Upper lobe of left lung (tissue), 6 donors: Measurements from ENCODE around the gene ZNF565. TPM values are rescaled to one million over a fixed set of nuclear protein-coding genes. Genes with fewer than 3 reads are reported as not detected.

Experiments used
- ATAC-seq, 2 donors: fragments of 200-7000 bp; cut with Tn5 transposase; one replicate each; pipeline ENCODE4 v1.9.1; 2022; ENCODE audit warnings: mild to moderate bottlenecking in 2 of 2, moderate library complexity in 2 of 2; ENCODE audit not compliant: low FRiP score in 2 of 2
- DNase-seq, 2 donors: peaks; one replicate each; pipeline ENCODE4 v3.0.0-alpha.2; 2019 to 2020
- H3K27ac ChIP-seq, 4 donors: fragments of 200-600 bp; sonication (generic); one replicate each; pipeline ENCODE4 v1.5.1; 2016 to 2019
- H3K27me3 ChIP-seq, 4 donors: fragments of 200-600 bp; sonication (generic); one replicate each; pipeline ENCODE4 v1.5.1; 2017 to 2019
- H3K36me3 ChIP-seq, 4 donors: fragments of 200-600 bp; sonication (generic); one replicate each; pipeline ENCODE4 v1.5.1; 2016 to 2019
- H3K4me1 ChIP-seq, 4 donors: fragments of 200-600 bp; sonication (generic); one replicate each; pipeline ENCODE4 v1.5.1; 2018 to 2019
- H3K4me3 ChIP-seq, 4 donors: fragments of 200-600 bp; sonication (generic); one replicate each; pipeline ENCODE4 v1.5.1; 2017 to 2019; ENCODE audit warnings: mild to moderate bottlenecking in 2 of 4, moderate library complexity in 1 of 4
- H3K9me3 ChIP-seq, 4 donors: fragments of 200-600 bp; sonication (generic); one replicate each; pipeline ENCODE4 v1.5.1; 2018 to 2019
- EP300 ChIP-seq, 4 donors: sonication (generic); formaldehyde crosslinking; IDR thresholded peaks; one replicate each; pipeline ENCODE4 v1.5.1; 2017; ENCODE audit warnings: antibody characterized with exemption in 4 of 4, control low read depth in 2 of 4
- POLR2A ChIP-seq, 4 donors: fragments of 450-650 bp; IDR thresholded peaks; one replicate each; pipeline ENCODE4 v1.5.1; 2016 to 2017; ENCODE audit warnings: antibody characterized with exemption in 4 of 4, mild to moderate bottlenecking in 2 of 4
- POLR2AphosphoS5 ChIP-seq, 2 donors: sonication (generic); formaldehyde crosslinking; IDR thresholded peaks; one replicate each; pipeline ENCODE4 v1.5.1; 2017; ENCODE audit warnings: antibody characterized with exemption in 2 of 2
- WGBS, 2 donors: methylation state at CpG; one replicate each; pipeline ENCODE4 v1.1.5; 2017 to 2018; 5-methylcytosine and 5-hydroxymethylcytosine counted together
- total RNA-seq, 6 donors: library from RNA; depleted of rRNA in 4 of 6; stranded (reverse); fragments of >200 nt in 4 of 6; gene quantifications; one replicate each; pipeline versions ENCODE4 v1.1.0 to v1.2.1, GENCODE V29; 2016 to 2021
- TF ChIP-seq, protein P1 (sequence below), 6 experiments: fragments of 450-650 bp in 4 of 6; fragments of 200-600 bp in 2 of 6; sonication (generic) in 2 of 6; IDR thresholded peaks; one replicate each; pipeline ENCODE4 v1.5.1; 2016 to 2019; ENCODE audit warnings: antibody characterized with exemption in 6 of 6
- donor health status: DM: no; HTN: no; CAD: no; lungs with moderate emphysema.
- donor health status: DM: no; HTN: yes; CAD: no; lungs with severe emphysema.

ZNF565 gene
- total RNA-seq, 6 donors from 2014 or later, result 3.5 to 14.7 (median 5.1) TPM

DNA sequence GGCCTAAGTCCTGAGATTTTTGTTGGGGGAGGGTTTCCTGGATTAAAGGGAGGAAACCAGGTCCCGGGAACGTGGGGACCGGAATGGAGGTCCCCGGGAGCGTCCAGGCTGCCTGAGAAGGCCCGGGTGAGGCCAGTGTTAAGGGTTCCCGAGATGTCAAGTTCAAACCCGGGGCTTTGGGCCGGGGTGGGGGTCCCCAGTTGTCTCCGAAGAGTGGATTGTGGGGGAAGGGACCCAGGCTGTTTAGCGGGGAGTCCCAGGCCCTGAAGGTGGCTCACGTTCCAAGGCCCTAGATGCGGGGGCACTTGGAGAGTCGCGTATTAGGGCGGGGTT lies 62.5 kb downstream of the ZNF565 start:
- ATAC-seq (peak in 1 of 2 donors; percentile 3), DNase-seq (no peak)
- no peaks in the 10 kb centered on the region for H3K9me3 ChIP-seq
- WGBS, 2 donors, result 59 to 82% methylated on average over 16 of the region's 16 CpGs
- peak overlapping the region; percentile 89 to 99 (median 96) for H3K27ac ChIP-seq
- H3K36me3 ChIP-seq, result peaks cover 18 to 45% (median 41%) of the 10 kb centered on the region in 4 donors
- TF ChIP-seq POLR2A (IDR thresholded peaks at IDR 0.05) (no peak), POLR2AphosphoS5 (IDR thresholded peaks at IDR 0.05) (no peak), EP300 (IDR thresholded peaks at IDR 0.05) (no peak)
- TF ChIP-seq, protein P1, sequence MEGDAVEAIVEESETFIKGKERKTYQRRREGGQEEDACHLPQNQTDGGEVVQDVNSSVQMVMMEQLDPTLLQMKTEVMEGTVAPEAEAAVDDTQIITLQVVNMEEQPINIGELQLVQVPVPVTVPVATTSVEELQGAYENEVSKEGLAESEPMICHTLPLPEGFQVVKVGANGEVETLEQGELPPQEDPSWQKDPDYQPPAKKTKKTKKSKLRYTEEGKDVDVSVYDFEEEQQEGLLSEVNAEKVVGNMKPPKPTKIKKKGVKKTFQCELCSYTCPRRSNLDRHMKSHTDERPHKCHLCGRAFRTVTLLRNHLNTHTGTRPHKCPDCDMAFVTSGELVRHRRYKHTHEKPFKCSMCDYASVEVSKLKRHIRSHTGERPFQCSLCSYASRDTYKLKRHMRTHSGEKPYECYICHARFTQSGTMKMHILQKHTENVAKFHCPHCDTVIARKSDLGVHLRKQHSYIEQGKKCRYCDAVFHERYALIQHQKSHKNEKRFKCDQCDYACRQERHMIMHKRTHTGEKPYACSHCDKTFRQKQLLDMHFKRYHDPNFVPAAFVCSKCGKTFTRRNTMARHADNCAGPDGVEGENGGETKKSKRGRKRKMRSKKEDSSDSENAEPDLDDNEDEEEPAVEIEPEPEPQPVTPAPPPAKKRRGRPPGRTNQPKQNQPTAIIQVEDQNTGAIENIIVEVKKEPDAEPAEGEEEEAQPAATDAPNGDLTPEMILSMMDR (IDR thresholded peaks at IDR 0.05), result no peak
- peak overlapping the region; percentile 50 to 62 (median 54) for H3K4me3 ChIP-seq
- H3K27me3 ChIP-seq, result no peaks in the 10 kb centered on the region
- peaks cover 8 to 25% (median 13%) of the 10 kb centered on the region in 4 donors for H3K4me1 ChIP-seq

DNA sequence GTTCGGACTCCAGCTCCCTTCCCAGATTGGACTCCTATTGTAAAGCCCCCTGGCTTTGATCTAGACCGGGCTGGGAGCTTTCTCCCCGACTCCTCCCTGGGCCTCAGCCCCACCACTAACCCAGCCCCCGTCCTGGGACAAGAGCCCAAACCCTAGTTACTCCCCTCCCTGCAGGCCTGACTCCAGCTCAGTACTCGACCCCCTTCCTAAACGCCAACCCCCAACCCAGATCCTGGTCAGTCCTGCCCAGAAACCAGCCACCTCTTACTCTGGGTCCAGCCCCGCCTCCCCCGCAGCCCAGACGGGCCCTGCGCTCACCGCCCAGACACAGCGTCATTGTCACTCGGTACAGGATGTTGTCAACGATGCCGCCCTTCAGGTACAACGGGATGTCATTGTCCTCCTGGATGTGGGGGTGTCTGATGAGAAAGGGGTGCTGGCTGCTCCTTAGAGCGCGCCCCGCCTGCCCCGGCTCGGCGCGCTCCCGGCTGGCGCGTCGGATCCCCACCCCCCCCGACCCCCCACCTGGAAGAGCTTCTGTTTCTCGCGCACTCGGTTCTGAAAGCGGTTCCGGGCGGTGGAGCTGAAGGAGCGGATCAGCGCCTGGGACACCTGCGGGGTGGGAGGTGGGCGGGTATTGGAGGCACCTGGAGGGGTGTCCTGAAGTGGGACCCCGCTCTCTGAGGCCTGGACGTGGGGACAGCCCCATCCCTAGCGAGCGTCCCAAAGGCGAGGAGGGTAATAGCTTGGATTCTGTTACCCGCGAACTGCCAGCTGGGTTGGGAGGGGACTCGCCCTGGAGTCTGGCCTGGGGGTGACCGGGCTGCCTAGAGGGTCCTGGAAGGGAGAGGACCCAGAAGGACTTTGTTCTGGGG lies 63.1 kb downstream of the ZNF565 start:
- H3K27me3 ChIP-seq, result no peaks in the 10 kb centered on the region
- H3K36me3 ChIP-seq, result peaks cover 21 to 51% (median 48%) of the 10 kb centered on the region in 4 donors
- peak in 1 of 2 donors; percentile 79 for DNase-seq
- TF ChIP-seq POLR2AphosphoS5 (IDR thresholded peaks at IDR 0.05) (peak; percentile 76 to 82), EP300 (IDR thresholded peaks at IDR 0.05) (no peak), POLR2A (IDR thresholded peaks at IDR 0.05) (peak in 1 of 4 donors; percentile 52)
- TF ChIP-seq, protein P1 (IDR thresholded peaks at IDR 0.05), result no peak
- whole genome bisulfite sequencing, 2 donors, result 52 to 62% methylated on average over 29 to 44 of the region's 47 CpGs
- peak; percentile 64 to 78 for ATAC-seq
- H3K9me3 ChIP-seq, result no peaks in the 10 kb centered on the region
- peak overlapping the region; percentile 50 to 62 (median 54) for H3K4me3 ChIP-seq
- H3K4me1 ChIP-seq, result peaks cover 8 to 25% (median 10%) of the 10 kb centered on the region in 4 donors
- H3K27ac ChIP-seq, result peak overlapping the region; percentile 89 to 99 (median 96)

DNA sequence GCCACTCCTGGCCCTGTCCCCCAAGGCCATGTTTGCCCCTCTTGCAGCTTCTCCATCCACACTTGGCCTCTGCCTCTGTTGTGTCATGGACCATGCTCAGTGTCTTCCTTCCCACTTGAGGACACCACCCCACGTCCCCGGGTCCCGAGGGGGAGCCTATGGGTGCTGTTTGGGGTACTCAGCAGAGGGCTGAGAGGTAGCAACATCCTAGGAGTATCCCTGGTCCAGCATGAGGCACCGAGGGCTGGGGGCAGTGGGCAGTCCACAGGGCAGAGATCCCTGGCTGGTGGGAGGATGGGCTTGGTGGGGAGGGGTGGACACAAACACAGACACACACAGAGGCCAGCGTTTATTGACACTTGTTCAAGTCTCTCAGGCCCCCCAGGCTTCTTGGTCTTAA lies 63.9 kb downstream of the ZNF565 start:
- peaks cover 8 to 22% (median 10%) of the 10 kb centered on the region in 4 donors for H3K4me1 ChIP-seq
- H3K4me3 ChIP-seq, result peak overlapping the region in 1 of 4 donors; percentile 51
- ATAC-seq, result no peak
- peak overlapping the region; percentile 89 to 99 (median 96) for H3K27ac ChIP-seq
- no peaks in the 10 kb centered on the region for H3K27me3 ChIP-seq
- no peak for DNase-seq
- H3K9me3 ChIP-seq, result no peaks in the 10 kb centered on the region
- peaks cover 27 to 59% (median 55%) of the 10 kb centered on the region in 4 donors for H3K36me3 ChIP-seq
- 88% methylated on average over 5 of the region's 5 CpGs; no CpG with 5 or more reads in 1 of the 2 donors for WGBS, 2 donors
- TF ChIP-seq EP300 (IDR thresholded peaks at IDR 0.05), result no peak

DNA sequence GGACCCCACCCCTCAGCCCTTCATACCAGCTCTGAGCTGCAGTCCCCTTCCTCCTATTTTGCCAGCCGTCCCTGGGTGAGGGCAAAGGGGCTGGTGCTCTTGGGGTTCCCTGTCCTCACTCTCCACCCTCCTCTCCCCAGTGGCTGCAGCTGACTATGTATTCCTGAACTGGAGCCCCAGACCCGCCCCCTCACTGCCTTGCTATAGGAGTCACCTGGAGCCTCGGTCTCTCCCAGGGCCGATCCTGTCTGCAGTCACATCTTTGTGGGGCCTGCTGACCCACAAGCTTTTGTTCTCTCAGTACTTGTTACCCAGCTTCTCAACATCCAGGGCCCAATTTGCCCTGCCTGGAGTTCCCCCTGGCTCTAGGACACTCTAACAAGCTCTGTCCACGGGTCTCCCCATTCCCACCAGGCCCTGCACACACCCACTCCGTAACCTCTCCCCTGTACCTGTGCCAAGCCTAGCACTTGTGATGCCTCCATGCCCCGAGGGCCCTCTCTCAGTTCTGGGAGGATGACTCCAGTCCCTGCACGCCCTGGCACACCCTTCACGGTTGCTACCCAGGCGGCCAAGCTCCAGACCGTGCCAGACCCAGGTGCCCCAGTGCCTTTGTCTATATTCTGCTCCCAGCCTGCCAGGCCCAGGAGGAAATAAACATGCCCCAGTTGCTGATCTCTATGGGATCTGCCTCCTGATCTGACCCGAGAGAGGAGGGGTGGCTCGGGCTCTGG lies 64.6 kb downstream of the ZNF565 start:
- H3K36me3 ChIP-seq, result peaks cover 28 to 66% (median 62%) of the 10 kb centered on the region in 4 donors
- WGBS, 2 donors, result 73 to 80% methylated on average over 13 of the region's 13 CpGs
- TF ChIP-seq, protein P1 (IDR thresholded peaks at IDR 0.05), result no peak
- TF ChIP-seq POLR2AphosphoS5 (IDR thresholded peaks at IDR 0.05) (no peak), EP300 (IDR thresholded peaks at IDR 0.05) (no peak), POLR2A (IDR thresholded peaks at IDR 0.05) (no peak)

DNA sequence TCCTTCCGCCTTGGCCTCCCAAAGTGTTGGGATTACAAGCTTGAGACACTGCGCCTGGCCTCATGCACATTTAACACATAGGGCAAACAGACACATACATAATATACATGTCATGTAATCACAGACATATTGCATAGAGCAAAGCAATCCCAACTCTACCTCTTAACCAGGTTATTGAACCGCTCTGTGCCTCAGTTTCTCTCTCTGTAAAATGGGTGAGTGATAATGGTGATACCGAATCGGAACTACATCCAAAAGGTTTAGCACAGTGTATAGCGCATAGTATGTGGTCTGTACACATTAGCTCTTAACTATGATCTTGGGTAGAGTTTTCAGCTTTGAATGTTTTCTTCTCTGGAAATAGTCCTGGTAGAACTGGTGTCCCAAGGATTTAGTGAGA lies 69.8 kb downstream of the ZNF565 start:
- peaks cover 8 to 12% (median 10%) of the 10 kb centered on the region in 4 donors for H3K4me1 ChIP-seq
- no peak for DNase-seq
- H3K9me3 ChIP-seq, result no peaks in the 10 kb centered on the region
- no peaks in the 10 kb centered on the region for H3K27me3 ChIP-seq
- peaks cover 46 to 78% (median 69%) of the 10 kb centered on the region in 4 donors for H3K36me3 ChIP-seq
- 97% methylated on average over 6 of the region's 6 CpGs for WGBS, 2 donors
- no peak for ATAC-seq
- H3K4me3 ChIP-seq, result no peak overlapping the region
- H3K27ac ChIP-seq, result no peak overlapping the region
- no peak for TF ChIP-seq EP300 (IDR thresholded peaks at IDR 0.05)
- TF ChIP-seq, protein P1 (IDR thresholded peaks at IDR 0.05), result no peak
- TF ChIP-seq POLR2A (IDR thresholded peaks at IDR 0.05), result no peak
- no peak for TF ChIP-seq POLR2AphosphoS5 (IDR thresholded peaks at IDR 0.05)

More for the DNA sequence above, 64.6 kb downstream of the ZNF565 start:
- Histone ChIP-seq H3K4me1 (peaks cover 8 to 17% (median 10%) of the 10 kb centered on the region in 4 donors), H3K27me3 (no peaks in the 10 kb centered on the region), H3K4me3 (no peak overlapping the region), H3K9me3 (no peaks in the 10 kb centered on the region), H3K27ac (peak overlapping the region in 2 of 4 donors; percentile 95 to 99)
- peak in 1 of 2 donors; percentile 58 for DNase-seq
- no peak for ATAC-seq
